GM19328 (cell line): ENCODE measurements around the gene CCND3.

Experiments used
- ATAC-seq: cut with Tn5 transposase; IDR thresholded peaks from one replicate; pipeline ENCODE4 v1.9.1; 2021; ENCODE audit warnings: mild to moderate bottlenecking, moderate library complexity; ENCODE audit not compliant: unreplicated experiment

CCND3 gene

GRCh38 chr6:41927253-41927652, 14.4 kb downstream of the CCND3 start:
- ATAC-seq = no peak

- no peak for ATAC-seq
These were observed 19.5 kb downstream of the CCND3 start for GRCh38 chr6:41922154-41922553.

GRCh38 chr6:41921712-41921998, 20.0 kb downstream of the CCND3 start:
- no peak for ATAC-seq

- ATAC-seq = peak; percentile 94
These were observed 20.5 kb downstream of the CCND3 start, which contains the start of the genes BYSL and MED20 for GRCh38 chr6:41920921-41921711. BYSL (plus strand) TSS chr6:41921499; CDS start chr6:41921563, 64 bp downstream. MED20 (minus strand) TSS chr6:41921139; CDS start chr6:41921018, 121 bp downstream.

GRCh38 chr6:41917528-41917927, 24.1 kb downstream of the CCND3 start:
- ATAC-seq = no peak

GRCh38 chr6:41914869-41915530, 26.6 kb downstream of the CCND3 start:
- ATAC-seq = no peak

GRCh38 chr6:41914343-41914742, 27.3 kb downstream of the CCND3 start:
- ATAC-seq = no peak

GRCh38 chr6:41909727-41910126, 31.9 kb downstream of the CCND3 start:
- ATAC-seq = no peak

- no peak for ATAC-seq
These were observed 39.6 kb downstream of the CCND3 start for GRCh38 chr6:41901882-41902519.

GRCh38 chr6:41900861-41901260, 40.7 kb downstream of the CCND3 start:
- ATAC-seq = no peak

- no peak for ATAC-seq
These were observed 45.3 kb downstream of the CCND3 start for GRCh38 chr6:41896281-41896680.

GRCh38 chr6:41895300-41896233, 46.0 kb downstream of the CCND3 start, which contains the start of gene USP49:
USP49 (minus strand) TSS chr6:41895375; CDS start chr6:41806983, 88,392 bp downstream.
- peak; percentile 71 for ATAC-seq

GRCh38 chr6:41894366-41895299, 47.0 kb downstream of the CCND3 start:
- peak; percentile 18 for ATAC-seq

- ATAC-seq = no peak
These were observed 48.6 kb downstream of the CCND3 start for GRCh38 chr6:41892921-41893564.

GRCh38 chr6:41887331-41887751, 54.3 kb downstream of the CCND3 start:
- no peak for ATAC-seq

- no peak for ATAC-seq
These were observed 55.7 kb downstream of the CCND3 start for GRCh38 chr6:41885930-41886329.

GRCh38 chr6:41884957-41885356, 56.7 kb downstream of the CCND3 start:
- no peak for ATAC-seq
